Limb (tissue), 2 donors: ENCODE measurements around the gene RHOBTB3.

Experiments used
- DNase-seq, 2 donors: peaks; one replicate each; pipeline ENCODE4 v3.0.0-alpha.2; 2016; ENCODE audit errors: extremely low spot score in 2 of 2

RHOBTB3 gene

DNA sequence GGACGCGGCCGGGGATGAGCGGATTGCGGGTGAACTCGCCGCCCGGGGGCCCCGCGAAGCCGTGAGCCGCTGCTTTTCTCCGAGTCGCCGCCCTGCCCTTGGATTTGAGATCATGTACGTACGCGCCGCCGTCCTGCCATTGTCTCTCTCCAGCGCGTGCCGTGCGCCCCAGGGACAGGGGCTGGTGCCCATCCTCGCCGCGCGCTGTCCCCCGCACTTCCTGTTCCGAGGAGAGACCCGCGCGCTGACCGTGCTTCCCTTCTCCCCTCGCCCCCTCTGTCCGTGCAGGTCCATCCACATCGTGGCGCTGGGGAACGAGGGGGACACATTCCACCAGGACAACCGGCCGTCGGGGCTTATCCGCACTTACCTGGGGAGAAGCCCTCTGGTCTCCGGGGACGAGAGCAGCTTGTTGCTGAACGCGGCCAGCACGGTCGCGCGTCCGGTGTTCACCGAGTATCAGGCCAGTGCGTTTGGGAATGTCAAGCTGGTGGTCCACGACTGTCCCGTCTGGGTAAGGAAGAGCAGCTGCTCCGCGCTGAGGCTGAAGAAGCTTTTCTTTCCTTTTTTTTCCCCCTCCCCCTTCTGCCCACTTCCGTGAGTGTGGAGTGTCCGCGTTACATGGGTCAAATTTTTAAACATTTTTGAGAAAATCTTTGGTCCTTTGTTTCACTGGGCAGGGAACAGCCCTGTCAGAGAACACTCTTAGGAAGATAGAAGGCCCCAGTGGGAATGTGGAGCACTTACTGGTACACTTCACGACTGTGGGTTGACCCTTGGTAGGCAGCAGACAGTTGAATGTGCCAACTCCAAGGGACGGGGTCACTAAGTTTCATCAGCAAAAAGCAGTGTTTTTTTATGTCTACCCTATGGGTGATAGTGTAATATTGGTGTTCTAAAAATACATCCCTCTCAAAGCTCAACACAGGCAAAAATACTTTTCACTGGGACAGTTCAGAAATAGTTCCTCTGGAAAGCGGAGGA, 727 bp downstream of the RHOBTB3 start:
- no peak for DNase-seq

DNA sequence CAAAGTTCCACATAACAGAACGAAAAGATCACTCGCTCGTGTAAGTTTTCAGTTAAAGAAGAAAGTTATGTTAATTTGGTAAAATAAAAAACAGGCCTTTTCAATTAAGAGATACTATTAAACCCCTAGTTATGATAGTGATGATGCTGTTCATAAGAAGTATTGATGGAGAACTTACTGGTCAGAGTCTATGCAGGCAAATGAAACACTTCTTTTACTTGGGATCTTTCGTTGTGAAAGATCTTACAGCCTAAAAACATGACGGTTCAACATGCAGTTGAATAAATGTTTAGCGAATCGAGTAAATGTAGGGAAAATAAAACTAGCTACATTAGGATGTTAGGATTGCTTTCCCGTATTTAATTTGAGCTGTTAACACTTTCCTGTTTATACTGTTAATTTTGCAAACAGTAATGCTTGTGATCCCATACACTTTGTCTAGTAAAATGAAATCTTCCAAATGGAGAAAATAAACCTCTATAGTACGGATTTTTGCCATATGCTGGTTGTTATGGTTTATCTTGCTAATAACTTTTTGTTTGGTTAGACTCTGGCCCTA, 2.0 kb downstream of the RHOBTB3 start:
- no peak for DNase-seq

DNA sequence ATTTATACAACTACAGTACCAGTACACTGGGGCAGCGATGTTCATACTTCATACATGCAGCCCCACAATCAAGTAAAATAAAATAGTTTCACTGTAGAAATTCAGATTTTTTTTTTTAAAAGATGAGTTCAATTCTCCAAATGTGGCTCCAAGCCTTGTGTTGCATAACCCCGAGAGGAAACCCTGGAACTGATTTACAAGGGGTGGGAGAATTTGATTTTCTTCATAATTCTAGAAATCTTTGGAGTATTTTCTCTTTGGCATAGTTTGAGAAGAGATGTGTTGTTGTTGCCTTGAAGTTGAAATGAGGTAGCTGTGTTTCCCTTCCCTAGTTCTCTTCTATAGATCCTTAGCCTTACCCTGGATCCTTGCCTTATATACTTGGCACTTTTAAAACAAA, 3.1 kb downstream of the RHOBTB3 start:
- no peak for DNase-seq

DNA sequence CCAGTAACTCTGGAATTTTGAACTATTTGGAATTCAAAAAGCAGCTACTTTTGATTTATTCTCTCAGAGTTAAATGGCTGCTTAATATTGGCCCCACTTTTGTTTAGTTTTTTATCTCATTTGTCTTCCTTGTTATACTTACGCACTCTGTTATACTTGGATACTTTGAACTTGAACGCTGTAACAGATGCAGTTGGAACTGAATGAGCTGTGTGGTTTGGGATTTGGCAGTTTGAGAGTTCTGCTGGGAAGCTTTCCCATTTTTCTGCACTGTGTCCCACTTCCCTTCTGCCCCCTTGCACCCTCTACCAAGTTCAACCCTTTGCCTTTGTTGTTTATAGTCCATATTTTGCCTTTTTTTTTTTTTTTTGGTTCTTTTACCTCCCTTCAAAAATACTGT, 3.8 kb downstream of the RHOBTB3 start:
- DNase-seq: peak; percentile 40 to 71

DNA sequence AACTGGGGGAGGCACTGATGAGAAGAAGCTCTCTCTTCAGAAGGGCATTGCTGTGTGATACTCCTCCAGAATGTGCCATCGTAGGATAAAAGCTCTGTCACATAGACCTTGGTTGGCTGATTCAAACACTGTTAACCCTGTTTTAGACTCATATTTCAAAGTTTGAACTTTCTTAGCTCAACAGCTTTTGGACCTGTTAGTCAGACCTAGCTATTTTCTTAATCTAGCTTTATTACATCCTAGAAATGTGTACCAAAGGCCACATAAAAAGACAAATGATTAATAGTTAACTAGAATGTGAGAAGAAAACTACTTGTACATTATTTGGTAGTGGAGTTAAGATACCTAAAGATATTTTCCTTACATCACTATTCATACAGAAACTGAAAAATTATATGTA, 4.3 kb downstream of the RHOBTB3 start:
- no peak for DNase-seq

DNA sequence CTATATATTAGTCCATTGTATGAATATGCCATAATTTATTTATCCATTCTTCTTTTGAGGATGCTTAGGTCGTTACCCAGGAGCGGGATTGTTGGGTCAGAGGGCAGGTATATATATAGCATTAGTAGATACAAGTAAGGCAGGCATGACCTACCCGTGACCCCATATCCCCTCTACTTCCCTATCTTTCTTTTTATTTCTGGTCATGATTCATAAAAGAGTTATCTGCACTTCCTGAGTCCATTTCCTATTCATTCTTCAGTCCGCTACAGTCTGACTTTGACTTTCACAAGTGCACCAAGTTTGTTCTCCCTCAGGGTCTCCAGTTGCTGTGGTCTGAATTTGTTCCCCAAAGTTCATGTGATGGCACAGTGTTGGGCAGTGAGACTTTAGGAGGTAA, 6.9 kb downstream of the RHOBTB3 start:
- no peak for DNase-seq

DNA sequence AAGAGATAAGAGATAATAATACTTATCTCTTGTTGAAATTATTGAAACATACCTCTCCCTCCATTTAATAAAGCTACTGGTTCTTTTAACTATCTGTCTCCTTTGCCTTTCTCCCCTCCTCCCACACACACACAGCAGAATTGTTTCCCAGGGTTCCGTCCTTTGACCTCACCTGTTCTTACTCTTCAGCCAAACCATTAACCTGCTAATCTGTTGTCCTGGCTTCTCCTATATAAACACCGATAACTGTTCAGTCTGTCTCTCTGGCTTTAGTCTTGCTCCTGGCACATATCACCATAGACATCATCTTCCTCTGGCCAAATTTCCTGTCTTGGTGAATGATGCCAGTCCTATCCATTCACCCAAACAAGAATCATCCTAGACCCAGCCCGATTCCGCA, 7.7 kb downstream of the RHOBTB3 start:
- DNase-seq: no peak

DNA sequence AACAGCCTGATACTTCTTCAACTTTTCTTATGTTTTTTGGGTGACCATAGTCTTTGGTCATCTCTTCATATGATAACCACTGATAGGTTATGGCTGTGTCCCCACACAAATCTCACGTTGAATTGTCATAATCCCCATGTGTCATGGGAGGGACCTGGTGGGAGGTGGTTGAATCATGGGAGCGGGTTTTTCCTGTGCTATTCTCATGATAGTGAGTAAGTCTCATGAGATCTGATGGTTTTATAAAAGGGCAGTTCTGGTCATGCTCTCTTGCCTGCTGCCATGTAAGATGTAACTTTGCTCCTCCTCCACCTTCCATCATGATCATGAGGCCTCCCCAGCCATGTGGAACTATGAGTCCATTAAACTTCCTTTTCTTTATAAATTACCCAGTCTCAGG, 8.7 kb downstream of the RHOBTB3 start:
- no peak for DNase-seq

DNA sequence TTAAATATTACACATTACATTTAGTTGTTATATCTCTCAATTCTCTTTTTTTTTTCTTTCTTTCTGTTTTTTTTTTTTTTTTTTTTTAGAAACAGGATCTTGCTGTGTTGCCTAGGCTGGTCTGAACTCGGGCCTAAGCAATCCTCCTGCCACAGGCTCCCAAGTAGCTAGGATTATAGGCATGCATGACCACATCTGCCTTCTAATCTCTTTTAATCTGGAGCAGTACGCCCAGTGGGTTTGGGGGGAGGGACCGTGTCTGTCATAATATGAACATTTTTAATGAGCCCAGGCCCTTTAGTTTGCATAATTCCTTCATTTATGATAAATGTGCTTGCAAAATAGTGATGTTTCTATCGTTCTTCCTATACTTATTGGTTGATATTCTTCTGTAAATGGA, 10.3 kb downstream of the RHOBTB3 start:
- no peak for DNase-seq

DNA sequence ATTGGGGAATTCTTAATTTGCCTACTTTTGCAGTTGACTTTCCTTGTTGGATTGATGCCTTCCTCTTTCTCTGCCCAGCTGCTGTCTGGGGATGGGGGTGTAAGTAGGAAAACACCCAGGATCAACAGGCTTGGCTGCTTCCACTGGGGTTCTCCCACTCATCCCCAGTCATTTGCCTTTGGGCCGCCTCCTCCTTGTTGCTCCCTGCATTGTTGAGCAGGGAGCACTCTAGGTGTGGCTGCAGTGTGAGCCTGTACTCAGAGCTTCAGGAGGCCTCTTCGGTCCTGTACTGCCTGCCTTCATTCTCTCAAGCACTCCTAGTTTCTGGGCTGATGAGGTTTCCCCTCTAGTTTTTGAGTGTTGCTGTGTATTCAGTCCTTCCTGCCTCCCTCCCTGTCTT, 12.1 kb downstream of the RHOBTB3 start:
- no peak for DNase-seq

DNA sequence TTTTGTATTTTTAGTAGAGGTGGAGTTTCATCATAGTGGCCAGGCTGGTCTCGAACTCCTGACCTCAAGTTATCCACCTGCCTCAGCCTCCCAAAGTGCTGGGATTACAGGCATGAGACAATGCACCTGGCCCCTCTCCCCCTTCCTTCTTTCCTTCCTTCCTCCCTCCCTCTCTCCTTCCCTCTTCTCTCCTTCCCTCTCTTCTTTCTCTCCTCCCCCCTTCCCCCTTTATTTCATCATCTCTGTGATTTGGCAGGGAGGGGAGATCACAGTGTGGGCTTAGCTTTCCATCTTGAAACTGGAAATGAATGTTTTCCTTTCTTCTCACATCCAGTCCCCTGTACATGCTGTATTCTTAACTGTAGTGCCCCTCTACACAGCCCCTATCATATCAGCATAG, 12.7 kb downstream of the RHOBTB3 start:
- no peak for DNase-seq

DNA sequence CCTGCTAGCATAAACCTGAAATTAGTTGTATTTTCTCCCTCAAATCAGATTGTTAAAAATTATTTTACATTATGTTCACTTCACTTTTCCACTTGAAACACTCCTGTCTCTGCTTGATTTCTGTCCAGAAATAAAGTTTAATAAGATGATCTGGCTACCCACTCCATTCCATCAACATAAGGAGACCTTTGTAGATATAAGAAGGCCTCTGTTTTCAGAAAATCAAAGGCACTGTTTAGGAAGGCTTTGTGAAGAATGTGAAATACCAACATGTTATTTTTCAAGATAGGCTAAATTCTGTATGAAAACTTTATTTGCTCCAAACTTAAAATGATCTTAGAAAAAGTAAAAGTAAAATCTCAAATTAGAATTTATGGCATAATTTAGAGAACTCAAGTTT, 15.1 kb downstream of the RHOBTB3 start:
- DNase-seq: no peak

DNA sequence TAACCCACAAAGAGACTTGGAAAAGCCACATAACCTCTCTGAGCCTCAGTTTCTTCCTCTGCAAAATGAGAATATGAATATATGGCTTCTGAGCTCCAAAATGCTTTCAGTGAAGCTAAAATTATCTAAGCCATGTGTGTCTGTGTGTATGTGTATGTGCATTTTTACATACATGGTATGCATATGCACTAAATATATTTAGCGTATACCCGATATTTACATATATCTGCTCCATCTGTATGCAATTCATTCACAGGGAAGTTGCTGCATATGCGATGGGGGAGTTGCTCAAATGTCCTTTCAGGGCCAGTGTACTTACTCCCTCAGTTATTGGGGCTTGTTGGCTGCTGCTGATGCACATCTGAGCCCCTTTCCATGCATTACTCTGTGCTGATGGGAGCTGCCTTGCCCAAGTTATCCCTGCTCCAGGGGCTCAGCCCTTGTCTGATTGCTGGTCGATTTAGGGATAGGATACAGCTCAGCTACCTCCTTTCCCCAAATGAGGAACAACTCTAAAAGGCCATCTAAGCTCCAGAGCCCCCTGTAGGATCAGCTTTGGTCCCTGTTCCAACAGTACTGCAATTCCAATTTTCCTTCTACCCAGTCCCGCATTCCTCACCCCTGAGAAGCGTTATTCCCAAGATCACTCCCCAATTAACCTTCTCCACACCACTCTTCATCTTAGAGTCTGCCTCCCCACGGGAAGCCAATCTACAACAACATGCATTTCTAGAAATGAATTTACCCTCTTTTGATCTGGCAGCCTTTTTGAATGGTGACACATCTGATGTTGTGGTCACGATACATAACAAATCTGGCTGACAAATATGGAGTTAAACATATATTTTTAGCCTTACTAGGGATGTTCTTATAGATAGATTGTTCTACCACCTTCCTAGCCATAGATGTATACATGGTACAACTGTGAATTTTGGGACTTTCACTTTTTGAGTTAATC, 15.9 kb downstream of the RHOBTB3 start:
- DNase-seq: no peak

DNA sequence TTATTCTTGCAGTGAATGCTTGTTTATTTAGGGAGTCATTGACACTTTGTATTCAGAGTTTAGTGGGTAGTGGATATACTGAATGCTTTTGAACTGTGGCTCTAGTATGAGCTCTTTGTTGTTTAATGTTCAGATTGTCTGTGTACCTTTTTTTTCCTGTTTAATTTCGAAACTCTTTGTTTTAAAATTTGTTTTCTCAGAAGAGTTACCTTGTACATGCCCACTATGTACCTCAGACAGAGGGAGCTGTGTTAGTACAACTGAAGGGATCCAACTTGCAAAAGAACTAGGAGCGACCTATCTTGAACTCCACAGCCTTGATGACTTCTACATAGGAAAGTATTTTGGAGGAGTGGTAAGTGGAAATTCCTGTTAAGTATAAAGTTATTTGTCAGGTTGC, 17.0 kb downstream of the RHOBTB3 start:
- DNase-seq: no peak

DNA sequence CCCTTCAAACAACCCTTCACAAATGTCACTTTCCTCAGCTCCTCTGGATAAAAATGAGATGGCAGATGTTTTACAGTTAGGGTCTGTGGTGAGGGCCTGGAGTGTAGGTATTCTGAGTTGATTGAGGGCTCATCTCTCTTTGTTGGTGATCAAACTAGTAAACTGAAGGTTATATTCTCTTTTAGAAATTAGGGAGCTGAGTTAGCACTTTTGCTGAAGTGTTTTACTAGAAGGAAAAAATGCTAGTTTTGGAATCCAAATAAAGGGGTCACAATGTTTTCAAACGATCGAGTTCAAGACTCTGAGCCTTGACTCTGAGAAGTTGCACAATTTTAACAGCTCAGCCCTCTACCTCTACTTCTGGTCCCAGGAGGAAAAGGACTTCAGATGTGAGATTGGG, 23.4 kb downstream of the RHOBTB3 start:
- DNase-seq: no peak

DNA sequence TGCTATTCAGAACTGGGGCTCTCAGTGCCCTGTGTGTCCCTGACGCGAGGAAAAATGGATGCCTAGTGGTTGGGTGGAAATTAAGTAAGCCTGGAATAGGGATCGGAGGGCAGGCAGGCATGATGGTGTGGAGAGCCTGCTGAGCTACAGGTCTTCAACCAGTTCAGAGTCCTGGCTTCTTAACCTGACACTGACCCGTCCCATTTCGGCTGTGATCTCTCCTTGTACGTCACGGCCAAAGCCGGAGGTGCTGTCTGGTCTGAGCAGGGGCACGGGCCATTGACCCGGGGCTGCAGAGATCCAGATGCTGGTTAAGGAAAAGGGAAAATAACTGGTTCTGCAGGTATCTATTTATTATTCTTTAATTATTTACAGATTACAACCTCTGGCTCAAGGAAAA, 27.9 kb downstream of the RHOBTB3 start:
- DNase-seq: no peak

DNA sequence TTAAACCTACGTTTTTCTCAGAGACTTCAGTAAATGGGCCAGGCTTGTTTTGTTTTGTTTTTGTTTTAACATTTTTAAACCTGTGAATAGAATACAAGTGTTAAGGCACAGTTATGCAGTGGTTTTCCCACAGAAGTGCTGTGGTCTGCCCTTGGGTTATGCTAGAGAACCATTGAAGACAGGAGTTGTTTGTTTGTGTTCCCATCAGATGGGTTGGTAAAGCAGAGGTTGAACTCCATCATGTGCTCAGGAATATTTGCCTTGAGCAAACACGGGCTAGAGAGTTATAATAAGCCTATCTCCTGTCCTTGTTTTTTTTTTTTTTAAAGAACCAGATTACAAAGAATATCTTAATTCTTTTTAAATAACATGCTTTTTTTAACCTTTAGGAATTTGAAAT, 28.5 kb downstream of the RHOBTB3 start:
- no peak for DNase-seq

DNA sequence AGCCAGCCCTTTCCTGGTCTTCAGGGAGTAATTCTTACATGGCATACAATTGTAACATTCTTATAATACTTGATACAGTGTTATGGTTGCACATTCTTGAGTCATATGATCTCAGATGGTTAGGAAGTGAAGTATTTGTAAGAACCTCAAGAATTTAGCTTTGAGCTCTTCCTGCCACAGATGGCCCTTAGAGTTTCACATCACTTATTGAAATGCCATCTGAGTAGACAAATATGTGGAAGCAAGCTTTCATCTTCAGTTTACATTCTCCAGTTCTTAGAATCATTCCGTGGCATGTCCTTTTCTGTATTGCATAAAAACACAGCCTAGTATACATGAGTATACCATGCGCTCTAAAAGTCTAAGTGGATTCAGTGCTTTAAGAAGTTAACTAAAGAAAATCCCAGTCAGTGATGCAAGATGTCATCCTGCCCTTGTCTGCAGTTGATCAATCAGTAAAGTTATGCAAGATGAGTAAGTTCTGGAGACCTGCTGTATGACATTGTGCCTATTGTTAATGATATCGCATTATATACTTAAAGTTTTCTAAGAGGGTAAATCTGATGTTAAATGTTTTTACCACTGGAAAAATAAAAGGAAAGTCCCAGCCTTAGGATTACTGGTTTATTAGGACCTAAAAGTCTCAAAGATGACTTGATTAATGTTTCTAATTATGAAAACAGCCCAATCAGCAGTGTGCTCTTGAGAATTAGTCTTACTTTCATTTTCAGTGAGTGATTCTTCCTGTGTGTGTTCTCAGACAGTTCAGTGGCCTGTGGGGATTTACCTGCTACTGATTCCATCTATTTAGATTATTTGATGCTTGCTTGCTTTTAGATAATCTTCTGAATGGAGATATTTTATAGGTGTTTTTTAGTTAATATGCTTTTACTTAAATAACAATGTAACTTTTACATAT, 29.4 kb downstream of the RHOBTB3 start:
- DNase-seq: peak in 1 of 2 donors; percentile 34

DNA sequence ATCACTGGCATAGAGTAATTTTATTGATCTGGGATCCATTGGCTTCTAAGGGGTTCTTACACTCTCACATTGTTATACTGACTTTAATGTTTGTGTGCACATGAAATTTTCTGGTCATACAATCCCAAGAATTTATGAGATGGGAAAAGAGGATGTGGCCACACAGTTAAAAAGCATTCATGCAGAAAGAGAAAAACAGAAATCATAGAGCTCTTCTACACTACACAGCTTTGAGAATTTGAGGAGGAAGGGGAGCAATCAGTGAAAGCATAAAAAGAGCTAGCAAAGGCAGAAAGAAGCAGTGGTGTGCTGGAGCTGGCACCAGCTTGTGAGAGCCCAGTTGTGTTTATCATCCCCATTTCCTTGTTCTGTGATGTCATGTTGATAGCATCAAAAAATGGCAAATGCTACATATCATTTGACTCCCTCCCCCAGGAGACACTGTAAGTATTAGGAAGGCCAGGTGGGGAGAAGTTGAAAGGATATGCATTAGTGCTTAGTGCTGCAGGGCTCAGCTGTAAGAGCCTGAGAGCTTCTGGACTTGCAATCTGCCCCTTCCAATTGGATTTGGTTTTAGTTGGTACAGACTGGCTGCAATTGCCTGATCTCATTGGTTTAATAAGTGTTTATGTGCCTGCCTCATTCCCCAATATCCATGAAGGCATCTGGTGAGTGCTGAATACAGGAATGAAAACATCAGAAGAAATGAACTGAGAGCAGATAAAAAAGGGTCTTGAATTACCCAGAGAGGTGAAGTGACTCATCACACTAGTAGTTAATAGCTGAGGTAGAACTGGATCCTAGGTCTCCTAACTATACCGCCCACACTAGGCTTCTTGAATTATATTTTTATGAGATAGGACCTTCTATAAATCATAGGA, 30.9 kb downstream of the RHOBTB3 start:
- DNase-seq: no peak

DNA sequence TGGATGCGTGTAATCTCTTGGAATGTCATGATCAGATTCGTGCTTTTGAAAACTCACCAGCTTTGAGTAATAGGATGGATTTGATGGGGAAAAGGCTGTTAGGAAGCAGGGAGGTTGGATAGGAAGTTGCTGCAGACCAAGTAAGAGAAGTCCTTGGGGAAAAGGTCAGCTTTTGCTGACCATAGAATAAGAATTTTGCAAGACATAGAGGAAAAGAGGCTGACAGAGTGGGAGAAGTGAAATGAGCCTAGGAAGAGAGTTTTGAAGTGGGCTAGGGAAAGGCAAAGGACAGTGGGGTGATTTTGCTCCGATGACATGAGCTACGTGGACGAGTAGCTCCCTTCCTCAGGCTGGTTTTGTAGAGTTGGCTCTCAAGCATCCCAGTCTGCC, 31.5 kb downstream of the RHOBTB3 start:
- DNase-seq: no peak
